Retinal pigment epithelial cell (primary cell): ENCODE results near the gene ARID3B.

Experiments used
- DNase-seq: peaks from one replicate; pipeline ENCODE4 v3.0.0-alpha.2; 2010; ENCODE audit warnings: low read depth
- H3K4me3 ChIP-seq: 2 replicates; pipeline ENCODE4 v1.5.1; 2011; ENCODE audit warnings: mild to moderate bottlenecking, low read length, control low read depth, moderate library complexity
- TF ChIP-seq, protein P1 (sequence below): conservative IDR thresholded peaks from 2 replicates; pipeline ENCODE4 v1.5.1; 2011; ENCODE audit warnings: low read depth, low read length, control low read depth, inconsistent platforms

The ARID3B gene, protein sequence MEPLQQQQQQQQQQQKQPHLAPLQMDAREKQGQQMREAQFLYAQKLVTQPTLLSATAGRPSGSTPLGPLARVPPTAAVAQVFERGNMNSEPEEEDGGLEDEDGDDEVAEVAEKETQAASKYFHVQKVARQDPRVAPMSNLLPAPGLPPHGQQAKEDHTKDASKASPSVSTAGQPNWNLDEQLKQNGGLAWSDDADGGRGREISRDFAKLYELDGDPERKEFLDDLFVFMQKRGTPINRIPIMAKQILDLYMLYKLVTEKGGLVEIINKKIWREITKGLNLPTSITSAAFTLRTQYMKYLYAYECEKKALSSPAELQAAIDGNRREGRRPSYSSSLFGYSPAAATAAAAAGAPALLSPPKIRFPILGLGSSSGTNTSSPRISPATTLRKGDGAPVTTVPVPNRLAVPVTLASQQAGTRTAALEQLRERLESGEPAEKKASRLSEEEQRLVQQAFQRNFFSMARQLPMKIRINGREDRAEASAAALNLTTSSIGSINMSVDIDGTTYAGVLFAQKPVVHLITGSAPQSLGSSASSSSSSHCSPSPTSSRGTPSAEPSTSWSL

DNA sequence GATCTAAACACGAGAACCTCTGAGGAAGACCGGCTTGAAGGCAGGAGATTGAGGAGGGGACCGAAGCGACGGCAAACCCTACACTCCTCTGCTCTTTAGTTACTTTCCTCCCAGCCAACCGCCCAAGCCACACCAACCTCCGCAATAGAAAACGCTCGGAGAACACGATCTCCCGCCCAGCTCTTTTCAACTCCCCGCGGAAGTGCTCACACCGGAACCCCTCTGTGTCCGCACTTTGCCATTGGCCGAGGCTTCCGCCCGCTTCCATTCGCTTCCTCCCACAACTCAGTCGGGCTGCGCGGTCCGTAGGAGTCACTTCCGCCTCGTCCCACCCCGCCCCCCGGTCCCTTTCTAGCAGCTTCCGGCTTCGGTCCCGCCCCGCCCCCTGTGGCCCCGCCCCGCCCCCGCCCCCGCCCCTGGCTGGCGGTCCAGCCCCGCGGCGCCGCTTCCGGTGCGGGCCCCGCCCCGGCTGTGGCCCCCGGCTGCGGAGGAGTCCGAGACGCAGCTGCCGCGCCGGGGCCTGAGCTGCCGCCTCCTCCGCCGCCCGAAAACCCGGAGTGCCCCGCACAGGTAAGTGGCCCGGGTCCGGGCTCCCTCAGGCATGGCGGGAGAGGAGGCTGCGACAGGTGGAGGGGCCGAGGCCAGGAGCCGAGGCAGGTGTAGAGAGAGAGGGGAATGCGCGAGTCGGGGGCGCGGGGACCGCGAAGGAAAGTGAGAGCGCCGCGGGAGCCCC is at the start of gene ARID3B:
Gene ARID3B (plus strand): TSS at position 460 of the 733 bp plus-strand sequence. CDS start 2,717 bp downstream, outside the sequence.
- TF ChIP-seq, protein P1, sequence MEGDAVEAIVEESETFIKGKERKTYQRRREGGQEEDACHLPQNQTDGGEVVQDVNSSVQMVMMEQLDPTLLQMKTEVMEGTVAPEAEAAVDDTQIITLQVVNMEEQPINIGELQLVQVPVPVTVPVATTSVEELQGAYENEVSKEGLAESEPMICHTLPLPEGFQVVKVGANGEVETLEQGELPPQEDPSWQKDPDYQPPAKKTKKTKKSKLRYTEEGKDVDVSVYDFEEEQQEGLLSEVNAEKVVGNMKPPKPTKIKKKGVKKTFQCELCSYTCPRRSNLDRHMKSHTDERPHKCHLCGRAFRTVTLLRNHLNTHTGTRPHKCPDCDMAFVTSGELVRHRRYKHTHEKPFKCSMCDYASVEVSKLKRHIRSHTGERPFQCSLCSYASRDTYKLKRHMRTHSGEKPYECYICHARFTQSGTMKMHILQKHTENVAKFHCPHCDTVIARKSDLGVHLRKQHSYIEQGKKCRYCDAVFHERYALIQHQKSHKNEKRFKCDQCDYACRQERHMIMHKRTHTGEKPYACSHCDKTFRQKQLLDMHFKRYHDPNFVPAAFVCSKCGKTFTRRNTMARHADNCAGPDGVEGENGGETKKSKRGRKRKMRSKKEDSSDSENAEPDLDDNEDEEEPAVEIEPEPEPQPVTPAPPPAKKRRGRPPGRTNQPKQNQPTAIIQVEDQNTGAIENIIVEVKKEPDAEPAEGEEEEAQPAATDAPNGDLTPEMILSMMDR, result no peak
- DNase-seq, result peak; percentile 90

GRCh38 chr15:74496648-74497047 is 44.4 kb upstream of the ARID3B start:
- TF ChIP-seq, protein P1, result no peak
- no peak overlapping the region for H3K4me3 ChIP-seq
- no peak for DNase-seq

More for the DNA sequence above, at the start of gene ARID3B:
- peak within 1 kb of the TSS; percentile 95 for H3K4me3 ChIP-seq

- TF ChIP-seq, protein P1, result no peak
- no peak overlapping the region for H3K4me3 ChIP-seq
- no peak for DNase-seq
These were observed 43.4 kb upstream of the ARID3B start for GRCh38 chr15:74497584-74497983.

- DNase-seq, result no peak
- TF ChIP-seq, protein P1, result no peak
These were observed 41.7 kb upstream of the ARID3B start for GRCh38 chr15:74499366-74499765.

DNA sequence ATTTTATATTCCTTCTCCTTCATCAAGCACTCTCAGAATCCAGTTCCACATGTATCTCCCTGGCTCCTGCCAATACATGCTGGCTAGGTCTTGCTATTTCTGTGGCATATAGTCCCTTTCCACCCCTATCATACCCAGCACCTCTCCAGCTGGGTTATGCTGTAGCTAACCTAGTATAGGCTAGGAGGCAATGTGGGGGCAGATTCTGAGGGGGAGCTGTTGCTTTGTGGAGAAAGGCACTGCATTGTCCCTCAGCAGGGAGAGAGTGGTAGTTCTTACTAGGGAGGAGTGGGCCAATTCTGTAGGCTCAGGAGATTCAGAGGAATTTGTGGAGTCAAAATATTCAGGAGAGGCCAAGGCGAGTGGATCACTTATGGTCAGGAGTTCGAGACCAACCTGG is 40.6 kb upstream of the ARID3B start:
- no peak for DNase-seq
- no peak overlapping the region for H3K4me3 ChIP-seq
- TF ChIP-seq, protein P1, result no peak

More at GRCh38 chr15:74499366-74499765, 41.7 kb upstream of the ARID3B start:
- H3K4me3 ChIP-seq, result no peak overlapping the region

- DNase-seq, result no peak
- TF ChIP-seq, protein P1, result no peak
These were observed 38.7 kb upstream of the ARID3B start for GRCh38 chr15:74502301-74502700.

More at GRCh38 chr15:74502301-74502700, 38.7 kb upstream of the ARID3B start:
- no peak overlapping the region for H3K4me3 ChIP-seq
